Measurements from ENCODE around the gene RPL26.

Gene RPL26

GRCh38 chr17:8338753-8339140, 44.2 kb downstream of the RPL26 start:
- Histone ChIP-seq H3K4me1 (ENCODE audit: control insufficient read depth, low read depth, low read length) (peaks cover 17% of the 10 kb centered on the region), H3K36me3 (ENCODE audit: control insufficient read depth, low read depth, low read length) (no peaks in the 10 kb centered on the region), H3K27me3 (ENCODE audit: control insufficient read depth, insufficient read depth, low read length) (no peaks in the 10 kb centered on the region), H3K9me3 (ENCODE audit: control insufficient read depth, low read depth, low read length) (no peaks in the 10 kb centered on the region), H3K9ac (ENCODE audit: low read length) (no peak overlapping the region), H3K4me3 (ENCODE audit: low read length) (no peak overlapping the region), H3K27ac (ENCODE audit: low read length) (no peak overlapping the region)

DNA sequence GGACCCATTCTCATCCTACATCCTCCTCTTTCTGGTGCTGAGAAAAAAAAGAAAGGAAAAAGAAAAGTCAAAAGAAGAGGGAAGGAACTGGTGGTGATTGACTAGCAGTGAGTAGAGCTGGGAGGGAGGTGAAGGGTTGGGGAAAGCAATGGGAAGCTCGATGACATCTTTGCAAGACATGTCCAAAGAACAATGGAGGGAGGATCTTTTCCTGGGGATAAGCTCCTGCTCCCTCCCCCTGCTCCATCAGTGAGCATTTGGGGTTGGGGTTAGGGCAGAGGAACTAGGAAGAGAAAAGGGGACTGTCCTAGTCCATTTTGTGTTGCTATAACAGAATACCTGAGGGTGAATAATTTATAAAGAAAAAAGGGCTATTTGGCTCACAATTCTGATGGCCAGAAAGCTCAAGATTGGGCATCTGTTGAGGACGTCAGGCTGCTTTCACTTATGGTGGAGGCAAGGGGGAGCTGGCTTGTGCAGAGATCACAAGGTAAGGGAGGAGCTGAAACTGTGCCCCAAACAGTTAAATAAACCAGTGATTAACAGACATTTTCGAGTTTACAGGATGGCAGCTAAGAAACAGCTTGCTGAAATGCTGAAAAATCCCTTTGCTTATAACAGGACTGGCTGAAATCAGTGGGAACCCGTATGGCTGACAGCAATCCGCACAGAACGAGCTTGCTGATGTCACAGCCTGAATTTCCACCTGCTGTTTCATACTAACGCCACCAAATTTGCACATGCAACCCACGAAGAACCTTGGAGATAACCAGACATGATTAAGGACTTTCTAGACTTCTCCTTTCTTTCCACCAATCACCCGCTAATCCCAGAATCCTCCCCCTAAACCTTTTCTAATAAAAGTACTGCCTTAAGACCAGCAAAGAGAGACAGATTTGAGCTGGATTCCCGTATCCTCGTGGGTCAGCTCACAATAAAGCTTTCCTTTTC, 44.9 kb downstream of the RPL26 start:
- no peaks in the 10 kb centered on the region for H3K36me3 ChIP-seq (ENCODE audit: control insufficient read depth, low read depth, low read length)
- no peak overlapping the region for H3K9ac ChIP-seq (ENCODE audit: low read length)
- no peak overlapping the region for H3K4me3 ChIP-seq (ENCODE audit: low read length)
- H3K27ac ChIP-seq (ENCODE audit: low read length) = no peak overlapping the region
- no peaks in the 10 kb centered on the region for H3K9me3 ChIP-seq (ENCODE audit: control insufficient read depth, low read depth, low read length)
- H3K4me1 ChIP-seq (ENCODE audit: control insufficient read depth, low read depth, low read length) = peaks cover 17% of the 10 kb centered on the region
- H3K27me3 ChIP-seq (ENCODE audit: control insufficient read depth, insufficient read depth, low read length) = no peaks in the 10 kb centered on the region

GRCh38 chr17:8333281-8333680, 49.7 kb downstream of the RPL26 start:
- Histone ChIP-seq H3K4me3 (ENCODE audit: low read length) (no peak overlapping the region), H3K27me3 (ENCODE audit: control insufficient read depth, insufficient read depth, low read length) (no peaks in the 10 kb centered on the region), H3K9ac (ENCODE audit: low read length) (no peak overlapping the region), H3K27ac (ENCODE audit: low read length) (no peak overlapping the region), H3K36me3 (ENCODE audit: control insufficient read depth, low read depth, low read length) (no peaks in the 10 kb centered on the region), H3K4me1 (ENCODE audit: control insufficient read depth, low read depth, low read length) (peaks cover 6% of the 10 kb centered on the region), H3K9me3 (ENCODE audit: control insufficient read depth, low read depth, low read length) (no peaks in the 10 kb centered on the region)

GRCh38 chr17:8332688-8333087, 50.3 kb downstream of the RPL26 start:
- H3K27me3 ChIP-seq (ENCODE audit: control insufficient read depth, insufficient read depth, low read length) = peaks cover 5% of the 10 kb centered on the region
- H3K36me3 ChIP-seq (ENCODE audit: control insufficient read depth, low read depth, low read length) = no peaks in the 10 kb centered on the region
- peaks cover under 1% of the 10 kb centered on the region for H3K4me1 ChIP-seq (ENCODE audit: control insufficient read depth, low read depth, low read length)
- no peak overlapping the region for H3K27ac ChIP-seq (ENCODE audit: low read length)
- no peak overlapping the region for H3K4me3 ChIP-seq (ENCODE audit: low read length)
- H3K9ac ChIP-seq (ENCODE audit: low read length) = no peak overlapping the region
- H3K9me3 ChIP-seq (ENCODE audit: control insufficient read depth, low read depth, low read length) = no peaks in the 10 kb centered on the region

DNA sequence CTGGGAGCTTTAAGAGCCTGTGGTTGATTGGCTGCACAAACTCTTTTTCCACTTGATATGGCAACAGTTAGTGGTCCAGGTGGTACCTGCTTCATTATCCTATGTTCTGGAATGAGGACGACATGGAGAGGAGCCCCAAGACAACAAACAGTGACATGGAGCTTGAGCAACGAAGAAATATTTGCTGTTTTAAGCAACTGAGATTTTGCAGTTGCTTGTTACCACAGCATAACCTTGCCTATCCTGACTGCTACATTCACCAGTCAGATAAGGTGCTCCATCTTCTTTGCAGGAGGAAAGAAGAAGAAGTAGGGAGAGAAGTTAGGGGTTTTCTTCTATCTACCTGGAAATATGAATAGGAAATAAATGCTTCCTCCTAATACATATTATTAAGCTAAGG, 50.9 kb downstream of the RPL26 start:
- Histone ChIP-seq H3K36me3 (ENCODE audit: control insufficient read depth, low read depth, low read length) (no peaks in the 10 kb centered on the region), H3K27ac (ENCODE audit: low read length) (no peak overlapping the region), H3K4me1 (ENCODE audit: control insufficient read depth, low read depth, low read length) (peaks cover 3% of the 10 kb centered on the region), H3K4me3 (ENCODE audit: low read length) (no peak overlapping the region), H3K27me3 (ENCODE audit: control insufficient read depth, insufficient read depth, low read length) (peaks cover 11% of the 10 kb centered on the region), H3K9ac (ENCODE audit: low read length) (no peak overlapping the region), H3K9me3 (ENCODE audit: control insufficient read depth, low read depth, low read length) (no peaks in the 10 kb centered on the region)
